Activated T-helper 1 cell treated with anti-CD3 and anti-CD28 coated beads, Interleukin-2, amount 50 U/mL, for 16 hours (primary cell): ENCODE measurements around the gene RAB11FIP4.

Source experiments
- DNase-seq, 2 donors: peaks; one replicate each; pipeline ENCODE4 v3.0.0-alpha.2; 2020; ENCODE audit warnings: low read depth in 1 of 2, low spot score in 1 of 2

The RAB11FIP4 gene

DNA sequence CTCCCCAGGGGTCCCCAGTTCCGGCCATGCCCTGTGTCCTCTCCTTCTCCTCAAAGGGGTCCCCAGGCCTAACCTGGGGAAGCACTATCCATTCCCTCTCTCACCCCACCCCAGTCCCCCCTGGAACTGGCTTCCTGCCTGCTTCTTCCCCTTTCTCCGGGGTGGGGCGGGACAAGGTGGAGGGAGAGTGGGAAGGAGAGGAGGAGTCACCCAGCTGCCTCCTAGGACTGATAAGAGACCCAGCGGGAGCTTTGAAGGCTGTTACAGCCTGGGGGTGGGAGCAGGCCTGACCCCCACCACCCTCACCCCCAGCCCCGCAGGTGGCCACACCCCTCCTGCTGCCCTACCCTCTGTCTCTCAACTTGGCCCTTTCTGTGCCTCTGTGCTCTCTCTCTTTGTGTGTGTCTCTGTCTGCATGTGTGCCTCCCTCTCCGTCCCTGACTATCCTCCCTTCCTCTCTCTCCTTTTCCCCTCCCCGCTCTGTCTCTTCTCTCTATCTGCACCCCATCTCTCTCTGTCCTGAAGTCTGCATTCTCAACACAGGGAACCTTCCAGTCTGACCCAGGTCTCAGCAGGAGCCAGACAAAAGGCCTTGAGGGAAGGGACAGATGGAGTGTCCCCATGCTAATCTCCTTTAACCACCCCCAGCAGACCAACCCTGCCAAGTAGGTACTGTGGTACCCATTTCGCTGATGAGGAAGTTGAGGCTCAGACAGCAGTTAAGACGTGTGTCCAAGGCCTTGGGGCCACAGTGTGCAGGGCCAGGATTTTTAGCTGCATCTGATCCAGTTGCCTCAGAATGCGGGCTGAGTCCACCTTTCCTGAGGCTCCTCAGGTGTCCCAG, 66.1 kb downstream of the RAB11FIP4 start:
- DNase-seq, result no peak

DNA sequence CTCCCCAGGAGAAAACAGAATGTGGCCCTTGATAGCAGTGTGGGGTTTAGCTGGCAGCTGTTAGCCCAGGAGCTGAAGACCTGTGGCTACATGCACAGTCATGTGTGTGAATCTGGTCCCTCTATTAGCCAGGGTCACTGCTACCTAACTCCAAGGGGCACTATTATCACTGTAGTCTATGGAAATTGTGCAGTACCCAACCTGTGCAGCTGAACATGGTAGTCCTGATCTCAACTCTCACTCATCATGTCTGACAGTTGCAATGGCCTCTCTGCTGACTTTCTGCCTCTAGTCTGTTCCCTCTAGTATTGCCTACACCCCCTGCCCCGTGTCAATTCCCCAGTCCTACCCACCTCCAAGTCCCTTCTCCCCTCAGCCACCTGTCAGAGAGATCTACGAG, 67.4 kb downstream of the RAB11FIP4 start:
- no peak for DNase-seq

DNA sequence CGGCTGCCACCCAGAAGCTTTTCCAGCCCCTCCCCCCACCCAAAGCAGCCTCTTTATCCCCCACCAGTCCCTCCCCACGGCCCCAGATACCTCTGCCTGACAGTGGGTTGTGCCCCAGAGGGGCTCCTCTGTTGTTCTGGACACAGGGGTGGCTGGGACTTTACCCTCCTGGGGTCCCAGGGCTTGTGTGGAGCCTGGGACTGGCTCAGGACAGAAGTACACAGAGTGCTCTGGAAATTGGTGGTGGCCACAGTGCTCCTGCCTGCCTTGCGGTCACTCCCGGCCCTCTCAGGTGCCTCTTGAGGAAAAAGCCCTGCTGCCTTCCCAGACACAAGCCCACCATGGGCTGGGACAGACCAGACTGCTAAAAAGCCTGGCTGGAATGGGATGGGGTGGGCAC, 68.2 kb downstream of the RAB11FIP4 start:
- DNase-seq, result no peak

DNA sequence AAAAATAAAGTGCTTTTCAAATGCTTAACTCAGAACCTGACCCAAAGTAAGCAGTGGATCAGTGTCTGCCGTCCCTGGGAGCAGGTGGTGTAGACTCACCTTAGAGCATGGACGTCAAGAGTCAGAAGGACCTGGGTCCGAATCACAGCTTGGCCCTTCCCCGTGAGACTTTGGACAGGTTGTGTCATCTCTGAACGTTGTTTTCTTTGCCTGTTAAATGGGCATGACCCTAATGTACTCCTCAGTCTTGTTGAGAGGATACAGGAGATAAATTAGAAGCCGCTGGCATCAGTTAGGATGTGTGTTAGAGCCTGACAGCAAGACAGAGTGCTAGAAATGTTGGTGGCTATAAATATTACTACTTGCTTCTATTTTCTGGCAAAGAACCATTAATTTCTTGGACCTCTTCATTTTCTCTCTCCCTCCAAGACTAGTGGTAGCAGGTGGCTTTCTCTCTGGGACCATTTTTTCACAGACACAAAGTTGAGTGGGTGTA, 68.8 kb downstream of the RAB11FIP4 start:
- DNase-seq, result no peak

DNA sequence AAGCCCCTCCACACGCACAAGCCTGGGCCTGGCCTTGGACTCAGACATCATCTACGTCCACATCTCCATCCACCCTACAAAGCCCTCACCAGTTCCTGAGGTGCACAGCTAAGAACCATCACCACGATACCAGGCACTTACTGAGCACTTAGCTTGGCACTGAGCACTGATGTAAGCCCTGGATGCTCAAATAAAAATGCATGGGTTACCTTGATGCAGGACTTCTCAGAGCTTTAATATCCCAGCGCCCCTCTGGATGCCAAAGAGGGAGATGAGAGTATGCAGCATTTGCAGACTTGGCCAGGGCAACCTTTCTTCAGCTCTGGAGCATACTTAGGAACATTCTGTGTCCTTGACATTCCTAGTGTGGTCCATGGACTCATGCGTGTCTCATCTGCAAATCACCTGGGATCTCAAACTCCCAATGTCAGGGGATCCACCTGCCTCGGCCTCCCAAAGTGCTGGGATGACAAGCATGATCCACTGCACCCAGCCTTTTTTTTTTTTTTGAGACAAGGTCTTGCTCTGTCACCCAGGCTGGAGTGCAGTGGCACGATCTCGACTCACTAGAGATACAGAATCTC, 69.8 kb downstream of the RAB11FIP4 start:
- DNase-seq, result no peak

DNA sequence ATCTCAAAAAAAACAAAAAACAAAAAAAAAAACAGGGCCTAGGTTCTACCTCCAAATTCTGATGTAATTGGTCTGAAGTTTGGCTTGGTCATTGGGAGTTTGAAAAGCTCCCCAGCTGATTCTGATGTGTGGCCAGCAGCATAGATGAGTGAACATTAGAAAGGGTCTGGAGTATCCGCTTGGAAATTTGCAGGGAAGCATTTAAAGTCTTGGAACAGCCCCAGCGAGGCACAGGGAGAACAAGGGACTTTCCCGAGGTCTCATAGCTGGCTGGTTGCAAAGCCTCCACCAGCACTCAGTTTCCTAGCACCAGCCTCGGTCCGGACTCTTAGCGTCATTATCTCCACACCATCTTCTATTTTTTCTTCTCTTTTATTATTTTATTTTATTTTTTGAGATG, 70.8 kb downstream of the RAB11FIP4 start:
- no peak for DNase-seq

DNA sequence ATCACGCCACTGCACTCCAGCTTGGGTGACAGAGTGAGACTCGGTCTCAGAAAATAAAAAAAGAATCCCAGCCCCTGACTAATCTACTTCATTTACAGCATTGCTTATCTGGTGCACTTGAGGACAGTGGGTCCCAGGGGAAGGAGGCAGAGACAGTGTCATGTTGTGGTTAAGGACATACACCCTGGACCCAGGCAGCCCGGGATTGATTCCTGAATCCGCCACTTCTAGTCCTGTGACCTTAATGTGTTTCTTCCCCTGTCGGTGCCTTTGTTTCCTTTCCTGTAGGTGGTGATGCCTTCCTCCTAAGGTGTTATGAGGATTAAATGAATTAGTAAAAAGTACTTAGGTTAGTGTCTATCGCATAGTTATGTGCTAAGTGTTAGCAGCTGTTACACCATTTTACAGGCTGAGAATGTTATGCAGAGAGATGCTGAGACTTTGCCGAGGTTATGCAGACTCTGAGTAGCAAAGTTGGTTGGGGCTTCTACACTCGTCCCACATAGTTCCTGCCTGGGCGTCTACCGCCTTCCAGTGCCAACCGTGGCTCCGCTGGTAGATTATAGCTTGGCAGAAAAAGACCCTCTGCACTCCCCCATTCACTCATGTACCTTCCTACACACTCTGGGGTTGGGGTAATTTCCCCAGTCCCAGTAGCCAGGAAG, 74.8 kb downstream of the RAB11FIP4 start:
- DNase-seq, result no peak

DNA sequence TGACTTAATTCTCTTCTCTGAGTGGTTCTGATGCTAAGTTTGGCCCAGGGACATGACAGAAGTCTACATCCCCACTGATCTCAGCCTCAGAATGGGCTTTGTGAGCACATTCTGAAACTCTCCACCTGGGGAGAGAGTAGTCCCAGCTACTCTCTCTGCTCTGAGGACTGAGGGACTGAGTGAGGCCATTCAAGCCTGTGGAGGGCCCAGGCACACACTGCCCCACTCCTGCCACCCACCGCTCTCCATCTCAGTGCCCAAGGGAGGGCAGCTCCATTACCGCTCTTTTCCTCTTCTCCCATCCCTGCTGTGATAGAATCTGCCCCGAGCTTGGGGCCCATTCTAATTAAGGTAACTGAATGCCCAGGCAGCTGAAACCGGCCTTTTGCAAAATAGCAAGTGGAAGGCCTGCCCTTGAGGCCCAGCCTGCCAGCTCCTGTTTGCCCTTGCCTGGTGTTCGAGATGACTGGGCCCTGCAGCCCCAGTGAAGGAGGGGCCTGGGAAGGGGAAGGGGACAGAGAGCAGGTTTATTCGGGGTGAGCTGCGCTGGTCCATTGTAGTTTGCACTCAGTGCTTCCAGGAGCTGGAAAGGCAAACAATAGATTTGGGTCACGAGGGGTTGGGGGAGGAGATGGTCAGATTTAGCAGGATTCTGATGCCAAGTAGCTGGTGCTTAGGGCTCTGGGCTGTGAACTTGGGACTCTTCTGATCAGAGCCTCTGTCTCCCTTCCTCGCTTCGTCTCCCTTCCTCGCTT, 76.2 kb downstream of the RAB11FIP4 start:
- no peak for DNase-seq

DNA sequence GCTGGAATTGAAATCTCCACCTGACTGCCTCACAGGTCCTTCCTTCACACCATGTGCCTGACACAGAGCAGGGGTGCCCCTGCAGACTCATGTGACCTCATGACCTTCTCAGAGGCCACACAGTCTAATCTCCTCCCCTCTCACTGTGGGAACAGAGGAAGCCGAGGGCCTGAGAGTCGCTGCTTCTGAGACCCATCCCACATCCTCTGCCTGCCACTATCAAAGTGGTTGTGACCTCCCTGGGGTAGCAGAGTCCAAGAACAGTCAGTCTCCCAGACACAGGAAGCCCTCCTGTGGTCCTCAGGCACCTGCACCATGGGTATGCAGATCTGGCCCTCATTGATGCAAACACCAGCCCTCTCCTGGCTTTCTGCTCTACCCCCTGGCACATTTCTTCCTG, 78.5 kb downstream of the RAB11FIP4 start:
- no peak for DNase-seq

DNA sequence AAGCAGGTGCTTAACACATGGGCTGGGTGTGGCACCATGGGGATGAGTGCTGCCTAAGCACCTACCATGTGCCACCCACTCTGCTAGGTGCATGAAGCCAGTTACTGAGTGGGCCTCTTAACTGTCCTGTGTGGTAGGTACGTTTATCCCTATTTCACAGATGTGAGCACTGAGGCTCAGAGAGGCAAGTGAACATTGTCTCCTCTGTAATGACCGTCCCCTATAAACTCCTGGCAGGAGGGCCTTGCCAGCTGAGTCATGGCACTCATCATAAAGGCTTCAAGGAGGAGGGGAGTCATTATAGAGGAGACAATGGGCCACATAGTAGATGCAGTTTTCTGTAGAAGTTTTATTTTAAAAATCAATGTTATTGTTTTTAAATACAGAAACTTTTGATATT, 79.1 kb downstream of the RAB11FIP4 start:
- DNase-seq, result no peak

DNA sequence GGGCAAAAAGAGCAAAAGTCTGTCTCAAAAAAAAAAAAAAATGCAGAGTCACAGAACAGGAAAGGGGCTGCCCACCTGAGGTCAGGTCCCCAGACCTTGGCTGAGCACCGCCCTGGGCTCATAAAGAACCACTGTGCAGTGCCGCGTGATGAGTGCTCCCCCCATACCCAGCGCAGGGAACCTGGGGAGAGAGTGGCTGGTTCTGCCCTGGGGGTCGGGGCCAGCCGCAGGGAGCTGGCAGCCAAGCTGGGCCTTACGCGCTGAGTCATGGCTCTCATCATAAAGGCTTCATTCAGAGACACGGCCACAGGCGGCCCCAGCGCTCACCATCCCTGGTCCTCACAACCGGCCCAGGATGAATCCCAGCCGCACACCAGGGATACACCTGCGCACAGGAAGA, 80.7 kb downstream of the RAB11FIP4 start:
- DNase-seq, result no peak

DNA sequence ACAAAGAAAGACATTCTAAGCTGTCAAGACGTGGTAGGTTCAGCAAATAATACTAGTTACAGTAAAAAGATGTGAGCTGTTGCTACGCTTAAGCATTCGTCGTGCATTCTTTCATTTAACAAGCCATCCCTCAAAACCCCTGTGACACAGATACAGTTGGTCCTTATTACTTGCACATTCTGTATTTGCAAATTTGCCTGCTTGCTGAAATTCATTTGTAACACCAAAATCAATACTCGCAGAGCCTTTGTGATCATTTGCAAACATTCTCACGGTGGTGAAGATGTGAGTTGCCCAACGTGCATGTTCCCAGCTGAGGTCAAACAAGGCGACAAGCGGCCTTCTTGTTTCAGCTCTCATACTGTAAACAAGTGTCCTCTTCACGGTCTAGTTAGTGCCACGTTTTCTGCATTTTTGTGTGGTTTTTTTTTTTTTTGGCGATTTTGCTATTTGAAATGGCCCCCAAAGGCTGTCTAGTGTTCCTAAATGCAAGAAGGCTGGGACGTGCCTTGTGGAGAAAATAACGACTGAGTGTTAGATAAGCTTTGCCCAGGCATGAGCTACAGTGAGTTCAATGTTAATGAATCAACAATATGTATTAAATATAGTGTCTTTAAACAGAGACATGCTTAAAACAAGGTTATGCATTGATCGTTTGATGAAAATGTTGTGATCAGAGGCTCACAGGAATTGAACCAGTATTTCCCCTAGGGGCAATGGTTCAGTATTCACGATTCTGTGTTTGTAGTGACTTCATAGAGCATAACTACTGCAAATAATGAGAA, 84.1 kb downstream of the RAB11FIP4 start:
- DNase-seq, result no peak

DNA sequence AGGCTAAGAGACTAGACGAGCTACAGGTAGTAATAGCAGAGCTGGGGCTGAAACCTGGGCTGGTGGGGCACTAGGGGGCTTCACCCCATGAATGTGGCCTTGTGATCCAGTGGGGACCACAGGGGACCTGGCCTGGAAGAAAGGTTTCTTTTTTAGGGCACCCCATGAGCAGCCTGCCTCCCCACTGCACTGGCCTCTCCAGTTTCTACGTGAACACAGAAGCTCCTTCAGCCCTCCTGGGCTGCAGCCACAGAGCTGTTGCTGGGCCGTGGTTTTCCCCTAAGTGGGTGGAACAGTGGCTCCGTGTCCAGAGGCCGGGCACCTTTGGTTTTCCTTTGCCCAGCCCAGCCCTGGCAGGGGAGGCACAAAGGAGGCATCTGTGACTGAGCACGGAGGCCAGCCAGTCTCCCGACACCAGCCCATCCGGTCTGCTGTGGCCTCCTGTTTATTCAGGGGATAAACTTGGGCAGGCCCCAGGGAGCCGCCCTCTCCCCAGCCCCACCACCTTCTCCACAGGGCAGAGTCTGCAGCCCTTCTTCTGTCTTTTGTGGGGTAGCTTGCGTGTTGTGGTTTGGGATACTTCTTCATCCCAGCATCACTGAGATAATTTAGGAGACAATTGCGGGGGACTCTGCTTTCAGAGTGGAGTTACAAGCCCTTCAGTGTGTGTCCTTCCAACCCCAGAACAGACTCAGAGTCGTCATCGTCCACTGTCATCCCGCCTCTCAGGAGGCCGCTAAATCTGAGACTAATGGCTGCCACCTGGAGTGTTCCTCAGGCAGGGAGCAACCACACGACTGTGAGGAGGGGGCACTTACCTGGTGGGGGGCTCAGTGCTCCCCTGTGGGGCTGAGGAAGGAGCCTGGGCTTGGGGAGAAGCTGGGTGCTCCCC, 85.3 kb downstream of the RAB11FIP4 start:
- DNase-seq, result no peak

DNA sequence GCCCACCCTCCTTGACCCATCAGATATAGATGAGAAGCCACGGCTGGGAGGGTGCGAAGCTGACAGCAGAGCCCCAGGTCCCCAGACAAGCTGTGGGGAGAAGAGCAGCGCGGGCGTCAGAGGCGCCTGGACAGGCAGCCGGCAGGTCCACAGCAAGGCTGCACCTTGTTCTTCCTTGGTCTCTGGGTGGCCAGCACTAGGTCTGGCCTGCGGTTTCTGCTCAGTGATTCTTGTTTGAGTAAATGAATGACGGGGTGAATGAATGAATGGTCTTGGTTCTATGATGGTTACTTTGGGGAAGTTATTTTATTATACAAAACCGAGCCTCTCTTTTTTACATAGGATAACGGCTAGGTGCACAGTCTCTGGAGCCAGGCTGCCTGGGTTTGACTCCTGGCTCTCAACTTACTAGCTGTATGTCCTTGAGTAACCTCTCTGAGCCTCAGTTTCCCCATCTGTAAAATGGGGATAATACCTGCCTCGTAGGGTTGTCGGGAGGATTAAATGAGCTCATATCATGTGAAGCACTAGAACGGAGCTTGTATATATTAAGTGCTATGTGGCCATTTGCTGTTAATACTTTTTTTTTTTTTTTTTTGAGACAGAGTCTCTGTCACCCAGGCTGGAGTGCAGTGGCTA, 86.1 kb downstream of the RAB11FIP4 start:
- DNase-seq, result no peak

DNA sequence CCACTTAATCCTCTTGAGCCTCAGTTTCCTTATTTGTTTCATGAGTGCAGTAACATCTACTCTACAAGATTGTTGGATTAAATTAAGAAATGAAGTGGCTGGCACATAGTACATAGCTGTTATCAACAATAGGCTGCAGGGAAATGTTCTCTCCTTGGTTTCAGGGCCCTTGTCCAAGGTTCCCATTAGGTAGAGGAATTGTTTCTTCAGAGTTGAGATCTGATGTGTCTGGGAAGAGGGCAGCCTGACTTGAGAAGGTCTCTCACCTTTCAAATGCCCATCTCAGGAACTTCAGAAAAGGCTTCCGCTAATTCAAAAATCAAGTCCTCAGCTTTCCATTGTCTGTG, 87.6 kb downstream of the RAB11FIP4 start:
- no peak for DNase-seq

DNA sequence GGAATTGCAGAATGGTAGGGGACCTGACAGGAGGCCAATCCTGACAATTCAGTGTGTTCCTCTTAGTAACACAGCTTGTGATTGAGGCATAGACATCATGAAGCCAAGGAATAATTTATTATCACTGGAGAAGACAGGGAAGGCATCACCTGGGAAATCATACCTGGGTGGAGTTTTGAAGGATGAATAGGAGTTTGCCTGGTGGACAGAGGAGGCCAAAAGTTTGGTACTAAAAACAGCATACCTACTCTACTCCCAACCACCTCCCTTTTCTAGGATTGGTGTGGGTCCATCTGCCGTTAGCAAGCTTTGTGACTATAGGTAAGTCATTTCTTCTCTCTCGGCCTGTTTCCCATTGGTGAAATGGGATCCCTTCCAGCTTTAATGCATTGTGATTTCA, 88.0 kb downstream of the RAB11FIP4 start:
- no peak for DNase-seq

DNA sequence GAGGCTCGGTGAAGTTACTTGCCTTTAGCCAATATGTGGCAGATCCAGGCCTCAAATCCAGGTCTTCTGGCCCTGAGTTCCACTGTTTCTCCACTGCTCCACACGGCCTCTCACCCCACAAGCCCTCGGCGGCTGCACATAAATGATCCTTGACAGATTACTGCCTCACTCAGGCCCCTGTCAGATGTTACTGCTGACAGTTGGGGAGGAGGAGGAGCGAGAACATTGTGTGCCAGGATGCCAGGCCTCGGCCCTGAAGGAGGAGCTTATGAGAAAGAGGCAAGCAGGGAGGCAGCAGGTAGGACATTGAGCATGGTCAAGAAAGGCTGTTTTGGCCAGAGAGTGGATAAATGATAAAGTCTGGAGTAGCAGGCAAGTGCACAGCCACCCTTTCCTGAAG, 88.6 kb downstream of the RAB11FIP4 start:
- DNase-seq, result no peak

DNA sequence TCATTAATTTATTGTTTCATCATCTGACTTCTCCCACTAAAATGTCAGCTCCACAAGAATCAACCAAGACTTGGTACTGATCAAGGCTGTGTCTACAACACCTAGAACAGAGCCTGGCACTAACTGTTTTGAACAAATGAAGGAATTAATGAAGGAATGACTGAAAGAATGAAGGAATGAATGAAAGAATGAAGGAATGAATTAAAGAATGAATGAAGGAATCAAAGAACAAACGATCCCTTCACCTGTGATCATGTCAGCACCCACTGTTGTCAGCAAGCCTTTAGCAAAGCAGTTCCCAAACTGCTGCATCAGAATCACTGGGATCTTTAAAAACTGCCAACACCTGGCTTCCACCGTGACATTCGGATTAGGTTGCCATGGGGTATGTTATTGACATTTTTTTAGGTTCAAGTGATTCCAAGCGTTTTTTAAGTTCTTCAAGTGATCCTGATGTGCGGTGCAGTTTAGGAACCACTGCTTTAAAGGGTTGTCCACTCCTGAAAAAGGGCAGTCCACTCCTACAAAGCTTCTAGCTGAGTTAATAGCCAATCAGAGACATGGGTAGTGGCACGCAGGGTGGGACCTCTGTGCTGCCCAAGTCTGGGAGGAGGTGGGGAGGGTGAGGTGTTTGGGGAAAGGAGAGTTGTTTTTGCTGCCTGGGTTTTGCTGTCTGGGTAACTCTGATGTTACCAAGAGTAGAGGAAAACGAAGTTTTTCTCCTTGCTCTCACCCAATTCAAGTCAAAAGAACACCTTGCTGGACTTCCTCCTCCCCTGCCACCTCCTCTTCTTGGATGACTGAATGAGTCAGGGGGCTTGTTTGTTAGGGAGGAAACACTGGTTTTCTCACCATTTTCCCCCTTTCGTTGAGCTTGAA, 89.7 kb downstream of the RAB11FIP4 start:
- no peak for DNase-seq

DNA sequence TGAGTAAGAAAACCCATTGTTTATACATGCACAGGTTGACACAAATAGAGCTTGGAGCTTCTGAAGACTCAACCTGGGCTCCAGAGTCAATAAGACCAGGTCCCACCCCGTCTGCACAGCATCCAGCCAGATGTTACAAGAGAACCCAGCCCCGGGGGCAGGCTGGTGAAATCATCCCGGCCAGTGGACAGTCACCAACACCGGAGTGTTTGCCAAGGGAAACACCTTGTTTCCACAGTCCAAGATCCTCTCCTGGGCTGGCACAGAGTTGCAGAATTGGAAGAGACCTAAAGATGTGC, 90.3 kb downstream of the RAB11FIP4 start:
- no peak for DNase-seq
